Suprapubic skin (tissue), 4 donors: ENCODE data around the gene MEF2B.

ENCODE experiments used
- CTCF ChIP-seq, 2 donors: fragments of 200-600 bp in 1 of 2; fragments of 450-650 bp in 1 of 2; sonication (generic) in 1 of 2; IDR thresholded peaks; one replicate each; pipeline ENCODE4 v1.5.1; 2016 to 2019; ENCODE audit warnings: antibody characterized with exemption in 2 of 2, mild to moderate bottlenecking in 1 of 2, moderate library complexity in 1 of 2
- EP300 ChIP-seq: sonication (generic); formaldehyde crosslinking; IDR thresholded peaks from one replicate; pipeline ENCODE4 v1.6.1; 2017; ENCODE audit warnings: antibody characterized with exemption
- POLR2A ChIP-seq, 2 donors: fragments of 450-650 bp; IDR thresholded peaks; one replicate each; pipeline ENCODE4 v1.6.1; 2017; ENCODE audit warnings: antibody characterized with exemption in 2 of 2, mild to moderate bottlenecking in 2 of 2, moderate library complexity in 2 of 2
- POLR2AphosphoS5 ChIP-seq, 3 donors: sonication (generic); formaldehyde crosslinking; IDR thresholded peaks; one replicate each; pipeline ENCODE4 v1.6.1; 2017; ENCODE audit warnings: antibody characterized with exemption in 3 of 3

- TF ChIP-seq CTCF (IDR thresholded peaks at IDR 0.05) (no peak), POLR2A (IDR thresholded peaks at IDR 0.05) (no peak), POLR2AphosphoS5 (IDR thresholded peaks at IDR 0.05) (no peak), EP300 (no peak)
Observed at GRCh38 chr19:19119325-19120237, 50.5 kb downstream of the MEF2B start.
